ENCODE results near the gene SERTAD1. TPM values are rescaled to one million over a fixed set of nuclear protein-coding genes. Genes with fewer than 3 reads are reported as not detected.

The SERTAD1 gene
- total and polyA plus RNA-seq, 2 donors (not counting 1 experiment from before 2014, with no cell fraction given), result 11.9 to 59.4 TPM

DNA sequence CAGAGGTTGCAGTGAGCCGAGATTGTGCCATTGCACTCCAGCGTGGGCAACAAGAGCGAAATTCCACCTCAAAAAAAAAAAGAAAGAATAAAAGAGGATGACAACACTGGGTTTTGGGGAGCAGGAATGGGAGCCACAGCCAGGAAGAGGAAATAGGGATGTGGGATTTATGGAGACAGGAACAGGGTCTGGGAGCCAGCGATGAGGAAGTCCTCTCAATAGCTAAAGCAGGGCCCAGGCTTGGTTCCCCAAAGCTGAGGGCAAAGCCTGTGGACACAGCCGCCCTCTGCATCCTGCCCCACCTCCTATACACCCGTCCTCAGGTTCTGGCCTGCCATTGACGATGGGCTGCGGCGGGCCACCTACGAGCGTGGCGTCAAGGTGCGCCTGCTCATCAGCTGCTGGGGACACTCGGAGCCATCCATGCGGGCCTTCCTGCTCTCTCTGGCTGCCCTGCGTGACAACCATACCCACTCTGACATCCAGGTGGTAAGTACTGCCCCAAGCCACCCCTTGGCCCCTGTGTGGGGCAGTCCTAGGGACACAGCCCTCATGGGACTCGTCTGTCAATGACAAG, 49.4 kb downstream of the SERTAD1 start:
- no peak overlapping the region for H2AFZ ChIP-seq (ENCODE audit: insufficient read depth, low read depth, low read length, poor library complexity, severe bottlenecking)
- H4K20me1 ChIP-seq (ENCODE audit: control insufficient read depth, insufficient read depth, low read length, poor library complexity, severe bottlenecking), result no peaks in the 10 kb centered on the region
- WGBS (ENCODE audit: insufficient coverage), result 97% methylated on average over 14 of the region's 17 CpGs
- no peaks in the 10 kb centered on the region for H3K27me3 ChIP-seq (replicated peaks in 1 of 4; ENCODE audit: control extremely low read depth in 1 of 4, control insufficient read depth in 3 of 4, insufficient read depth in 4 of 4, low read length in 3 of 4)
- no peak overlapping the region for H3K4me3 Mint-ChIP-seq
- peaks cover 0 to 12% of the 10 kb centered on the region in 2 experiments for H3K36me3 ChIP-seq (replicated peaks in 1 of 2; ENCODE audit: control extremely low read depth in 1 of 2, control insufficient read depth in 1 of 2, extremely low read depth in 1 of 2, insufficient read depth in 2 of 2, low read length in 1 of 2)
- ChIA-PET CTCF (no interaction called here), POLR2A (no interaction called here)
- TF ChIP-seq, protein P1, sequence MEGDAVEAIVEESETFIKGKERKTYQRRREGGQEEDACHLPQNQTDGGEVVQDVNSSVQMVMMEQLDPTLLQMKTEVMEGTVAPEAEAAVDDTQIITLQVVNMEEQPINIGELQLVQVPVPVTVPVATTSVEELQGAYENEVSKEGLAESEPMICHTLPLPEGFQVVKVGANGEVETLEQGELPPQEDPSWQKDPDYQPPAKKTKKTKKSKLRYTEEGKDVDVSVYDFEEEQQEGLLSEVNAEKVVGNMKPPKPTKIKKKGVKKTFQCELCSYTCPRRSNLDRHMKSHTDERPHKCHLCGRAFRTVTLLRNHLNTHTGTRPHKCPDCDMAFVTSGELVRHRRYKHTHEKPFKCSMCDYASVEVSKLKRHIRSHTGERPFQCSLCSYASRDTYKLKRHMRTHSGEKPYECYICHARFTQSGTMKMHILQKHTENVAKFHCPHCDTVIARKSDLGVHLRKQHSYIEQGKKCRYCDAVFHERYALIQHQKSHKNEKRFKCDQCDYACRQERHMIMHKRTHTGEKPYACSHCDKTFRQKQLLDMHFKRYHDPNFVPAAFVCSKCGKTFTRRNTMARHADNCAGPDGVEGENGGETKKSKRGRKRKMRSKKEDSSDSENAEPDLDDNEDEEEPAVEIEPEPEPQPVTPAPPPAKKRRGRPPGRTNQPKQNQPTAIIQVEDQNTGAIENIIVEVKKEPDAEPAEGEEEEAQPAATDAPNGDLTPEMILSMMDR (IDR thresholded peaks at IDR 0.05), result no peak
- no peak for TF ChIP-seq EZH2 (IDR thresholded peaks at IDR 0.05; ENCODE audit: borderline replicate concordance, insufficient read depth, low read depth, low read length, poor library complexity, severe bottlenecking)
- ATAC-seq (ENCODE audit: low read depth), result no peak
- H3K4me1 ChIP-seq (ENCODE audit: control insufficient read depth in 2 of 2, insufficient read depth in 2 of 2, low read length in 2 of 2), result no peaks in the 10 kb centered on the region
- no peaks in the 10 kb centered on the region for H3K4me1 Mint-ChIP-seq
- no peak overlapping the region for H3K4me3 ChIP-seq (ENCODE audit: control extremely low read depth in 1 of 5, extremely low read depth in 1 of 5, insufficient read depth in 1 of 5, low read depth in 2 of 5, low read length in 4 of 5)
- DNase-seq, result no peak
- no peaks in the 10 kb centered on the region for H3K9me3 ChIP-seq (ENCODE audit: control extremely low read depth in 1 of 3, control insufficient read depth in 2 of 3, insufficient read depth in 1 of 3, low read length in 2 of 3)
- intact Hi-C loops (cut with micrococcal nuclease), result no loop called here
- H3K79me2 ChIP-seq (ENCODE audit: control insufficient read depth, insufficient read depth, low read length), result no peaks in the 10 kb centered on the region
- H3K27ac ChIP-seq (ENCODE audit: low read length in 2 of 2), result no peak overlapping the region
- no peaks in the 10 kb centered on the region for H3K27me3 Mint-ChIP-seq
- no peak overlapping the region for H3K27ac Mint-ChIP-seq
- no peaks in the 10 kb centered on the region for H3K9me3 Mint-ChIP-seq (ENCODE audit: insufficient read depth)
- H3K4me2 ChIP-seq (replicated peaks; ENCODE audit: low read depth, low read length, poor library complexity, severe bottlenecking), result no peak overlapping the region
- H3K9ac ChIP-seq (ENCODE audit: low read length), result no peak overlapping the region

DNA sequence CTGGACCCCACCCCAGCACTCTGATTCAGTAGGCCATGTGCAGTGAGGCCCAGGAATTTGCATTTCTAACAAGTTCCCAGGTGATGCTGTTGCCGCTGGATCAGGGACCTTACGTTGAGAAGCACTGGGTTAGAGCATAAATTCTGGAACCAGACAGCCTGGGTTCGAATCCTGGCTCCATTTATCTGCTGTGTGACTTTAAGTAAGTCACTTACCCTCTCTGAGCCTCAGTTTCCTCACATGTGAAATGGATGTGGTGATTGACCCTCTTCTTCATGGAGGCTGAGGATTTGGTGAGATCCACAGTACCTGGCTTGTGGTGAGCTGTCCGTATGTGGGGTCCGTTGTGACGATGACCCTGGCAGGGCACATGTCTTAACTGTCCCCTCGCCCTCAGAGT, 51.7 kb downstream of the SERTAD1 start:
- no peak for DNase-seq

More for the DNA sequence above, 51.7 kb downstream of the SERTAD1 start:
- no peaks in the 10 kb centered on the region for H3K4me1 ChIP-seq (ENCODE audit: control insufficient read depth in 2 of 2, insufficient read depth in 2 of 2, low read length in 2 of 2)
- Mint-ChIP-seq H3K4me3 (no peak overlapping the region), H3K27ac (no peak overlapping the region), H3K4me1 (no peaks in the 10 kb centered on the region), H3K27me3 (no peaks in the 10 kb centered on the region), H3K9me3 (ENCODE audit: insufficient read depth) (no peaks in the 10 kb centered on the region)
- no peak for ATAC-seq (ENCODE audit: low read depth)
- no peak overlapping the region for H3K27ac ChIP-seq (ENCODE audit: low read length in 2 of 2)
- H3K9me3 ChIP-seq (ENCODE audit: control extremely low read depth in 1 of 3, control insufficient read depth in 2 of 3, insufficient read depth in 1 of 3, low read length in 2 of 3), result no peaks in the 10 kb centered on the region
- H3K27me3 ChIP-seq (replicated peaks in 1 of 4; ENCODE audit: control extremely low read depth in 1 of 4, control insufficient read depth in 3 of 4, insufficient read depth in 4 of 4, low read length in 3 of 4), result no peaks in the 10 kb centered on the region
- ChIA-PET POLR2A (no interaction called here), CTCF (interaction anchor here (0.7 kb wide), 1 partner anchor 47 kb away, joined by 3 read pairs; no protein-coding TSS in a partner anchor)
- H2AFZ ChIP-seq (ENCODE audit: insufficient read depth, low read depth, low read length, poor library complexity, severe bottlenecking), result no peak overlapping the region
- H3K4me3 ChIP-seq (ENCODE audit: control extremely low read depth in 1 of 5, extremely low read depth in 1 of 5, insufficient read depth in 1 of 5, low read depth in 2 of 5, low read length in 4 of 5), result no peak overlapping the region
- no peaks in the 10 kb centered on the region for H4K20me1 ChIP-seq (ENCODE audit: control insufficient read depth, insufficient read depth, low read length, poor library complexity, severe bottlenecking)
- H3K4me2 ChIP-seq (replicated peaks; ENCODE audit: low read depth, low read length, poor library complexity, severe bottlenecking), result no peak overlapping the region
- peaks cover 0 to 19% of the 10 kb centered on the region in 2 experiments for H3K36me3 ChIP-seq (replicated peaks in 1 of 2; ENCODE audit: control extremely low read depth in 1 of 2, control insufficient read depth in 1 of 2, extremely low read depth in 1 of 2, insufficient read depth in 2 of 2, low read length in 1 of 2)
- intact Hi-C loops (cut with micrococcal nuclease), result no loop called here
- TF ChIP-seq, protein P1 (IDR thresholded peaks at IDR 0.05), result no peak
- no peak for TF ChIP-seq EZH2 (IDR thresholded peaks at IDR 0.05; ENCODE audit: borderline replicate concordance, insufficient read depth, low read depth, low read length, poor library complexity, severe bottlenecking)
- no peak overlapping the region for H3K9ac ChIP-seq (ENCODE audit: low read length)
- WGBS (ENCODE audit: insufficient coverage), result 98% methylated on average over 7 of the region's 7 CpGs
- no peaks in the 10 kb centered on the region for H3K79me2 ChIP-seq (ENCODE audit: control insufficient read depth, insufficient read depth, low read length)
